ENCODE data around the gene ACOT8. TPM values are rescaled to one million over a fixed set of nuclear protein-coding genes. Genes with fewer than 3 reads are reported as not detected.

ACOT8 gene
- total and polyA plus RNA-seq, 2 donors (not counting 3 experiments of a cell fraction or from before 2014, with no cell fraction given): 15.5 to 50.9 TPM

DNA sequence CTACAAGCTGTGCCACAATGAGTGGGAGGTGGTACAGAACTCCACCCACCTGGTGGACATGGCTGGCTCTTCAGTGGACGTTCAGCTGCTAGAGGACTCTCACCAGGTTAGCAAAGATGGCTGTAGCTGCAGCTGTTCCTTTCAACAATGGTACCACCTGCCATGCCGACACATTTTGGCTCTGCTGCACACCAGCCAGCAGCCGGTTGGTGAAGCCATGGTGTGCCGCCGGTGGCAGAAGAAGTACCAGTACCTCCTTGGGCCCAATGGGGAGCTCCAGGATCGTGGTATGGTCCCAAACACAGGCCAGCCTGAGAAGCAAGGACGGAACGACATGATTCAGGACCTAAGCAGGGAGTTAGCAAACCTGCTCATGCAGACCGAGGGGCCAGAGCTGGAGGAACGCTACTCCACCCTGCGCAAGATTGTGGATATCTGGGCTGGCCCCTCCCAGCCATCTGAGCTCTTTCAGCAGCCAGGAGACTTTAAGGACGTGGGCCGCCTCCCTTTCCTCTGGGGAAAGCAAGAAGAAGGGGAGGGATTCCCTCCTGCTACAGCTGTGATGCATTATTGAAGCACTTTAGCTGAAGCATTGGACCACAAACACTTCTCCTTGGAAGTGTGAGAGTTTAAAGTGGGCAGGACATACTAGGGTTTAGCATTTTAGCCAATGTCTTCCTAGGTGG, 21.0 kb upstream of the ACOT8 start:
- H2AFZ ChIP-seq (ENCODE audit: low read depth, low read length): no peak overlapping the region
- H3K9ac ChIP-seq (replicated peaks; ENCODE audit: extremely low read depth, insufficient read depth, low read length): no peak overlapping the region
- no peak overlapping the region for H3K4me3 ChIP-seq (replicated peaks in 1 of 3; ENCODE audit: insufficient read depth in 1 of 3, low read depth in 1 of 3, low read length in 3 of 3)
- ChIA-PET POLR2A (no interaction called here), CTCF (interaction anchor here (0.7 kb wide), 2 partner anchors 21 to 34 kb away, joined by 3 read pairs; partner anchors contain the start of genes ACOT8, PLTP and ZSWIM3)
- FAIRE-seq (no peak), DNase-seq (ENCODE audit: low read depth, low spot score) (no peak)
- no peak overlapping the region for H3K4me2 ChIP-seq (ENCODE audit: insufficient read depth, low read length)
- no peaks in the 10 kb centered on the region for H3K9me1 ChIP-seq (replicated peaks; ENCODE audit: control insufficient read depth, extremely low read depth, insufficient read depth, low read length)
- BruUV-seq (replicated peaks): no TSS peak
- H3K36me3 ChIP-seq (ENCODE audit: control insufficient read depth in 2 of 2, extremely low read depth in 1 of 2, insufficient read depth in 2 of 2, low read length in 2 of 2): peaks cover 0 to 18% of the 10 kb centered on the region in 2 experiments
- no peaks in the 10 kb centered on the region for H3K9me3 ChIP-seq (replicated peaks; ENCODE audit: control insufficient read depth, insufficient read depth, low read length)
- no peak for TF ChIP-seq GATA2 (IDR thresholded peaks at IDR 0.05; ENCODE audit: insufficient read depth, insufficient read length, low read depth, low read length)
- no peak for TF ChIP-seq JUN (IDR thresholded peaks at IDR 0.05; ENCODE audit: borderline replicate concordance, insufficient read depth, insufficient read length, low read depth)
- TF ChIP-seq EZH2 (IDR thresholded peaks at IDR 0.05; ENCODE audit: borderline replicate concordance, low read depth, low read length, severe bottlenecking): no peak
- TF ChIP-seq, protein P1, sequence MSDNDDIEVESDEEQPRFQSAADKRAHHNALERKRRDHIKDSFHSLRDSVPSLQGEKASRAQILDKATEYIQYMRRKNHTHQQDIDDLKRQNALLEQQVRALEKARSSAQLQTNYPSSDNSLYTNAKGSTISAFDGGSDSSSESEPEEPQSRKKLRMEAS (IDR thresholded peaks at IDR 0.05; ENCODE audit: insufficient read depth, insufficient read length): no peak
- TF ChIP-seq POLR2AphosphoS5 (IDR thresholded peaks at IDR 0.05; ENCODE audit: insufficient read depth, low read depth, low read length): no peak
- TF ChIP-seq FOS (IDR thresholded peaks at IDR 0.05; ENCODE audit: borderline replicate concordance, insufficient read depth, low read length): no peak
- no peak for TF ChIP-seq CTCF (IDR thresholded peaks at IDR 0.05; ENCODE audit: extremely low read depth in 1 of 2, insufficient read depth in 1 of 2, low read depth in 1 of 2, low read length in 2 of 2)
- TF ChIP-seq POLR2A (IDR thresholded peaks at IDR 0.05; ENCODE audit: low read depth, low read length): no peak
- no peak for TF ChIP-seq MYC (IDR thresholded peaks at IDR 0.05; ENCODE audit: low read depth, low read length)
- no peaks in the 10 kb centered on the region for H4K20me1 ChIP-seq (replicated peaks; ENCODE audit: control insufficient read depth, extremely low read depth, insufficient read depth, low read length)
- H3K79me2 ChIP-seq (ENCODE audit: control insufficient read depth, insufficient read depth, low read length): peaks cover 15% of the 10 kb centered on the region
- intact Hi-C loops (cut with micrococcal nuclease): no loop called here
- peaks cover 2% of the 10 kb centered on the region for H3K4me1 ChIP-seq (ENCODE audit: control insufficient read depth, extremely low read depth, insufficient read depth, low read length)
- no peaks in the 10 kb centered on the region for H3K27me3 ChIP-seq (ENCODE audit: control insufficient read depth in 2 of 2, insufficient read depth in 2 of 2, low read length in 2 of 2)
- no peak overlapping the region for H3K27ac ChIP-seq (ENCODE audit: insufficient read depth, low read depth, low read length)
- dilution Hi-C loops (cut with MboI; ENCODE audit: extremely low pct_ligation_motif_present, low sequenced_read_pairs): no loop called here
